SK-N-SH treated with all-trans-retinoic acid at 6 μM for 48 hours (cell line): ENCODE data around the gene ABCC3.
A peak's percentile ranks its signal among the peaks of the same experiment; 100 is the strongest.

ENCODE experiments used
- ATAC-seq: fragments of 200-7000 bp; cut with Tn5 transposase; 3 replicates; pipeline ENCODE4 v1.9.1; 2020; ENCODE audit warnings: mild to moderate bottlenecking, moderate library complexity
- BACH2 ChIP-seq: fragments of 250-450 bp; sonication (Bioruptor Pico); IDR thresholded peaks from 2 replicates; pipeline ENCODE4 v1.9.0; 2021; ENCODE audit warnings: mild to moderate bottlenecking, borderline replicate concordance
- CREB5 ChIP-seq: fragments of 250-450 bp; sonication (Bioruptor Pico); IDR thresholded peaks from 2 replicates; pipeline ENCODE4 v1.5.1; 2020; ENCODE audit warnings: low read depth, mild to moderate bottlenecking, moderate library complexity
- CSDC2 ChIP-seq: fragments of 250-450 bp; sonication (Bioruptor Pico); IDR thresholded peaks from 2 replicates; pipeline ENCODE4 v1.5.0; 2020; ENCODE audit warnings: mild to moderate bottlenecking, moderate library complexity
- CSRNP3 ChIP-seq: fragments of 250-450 bp; sonication (Bioruptor Pico); IDR thresholded peaks from 2 replicates; pipeline ENCODE4 v1.5.1; 2021; ENCODE audit warnings: mild to moderate bottlenecking, moderate library complexity
- ESRRG ChIP-seq: fragments of 250-450 bp; sonication (Bioruptor Pico); IDR thresholded peaks from 2 replicates; pipeline ENCODE4 v1.6.1; 2021; ENCODE audit warnings: mild to moderate bottlenecking
- GLIS3 ChIP-seq: fragments of 250-450 bp; sonication (Bioruptor Pico); IDR thresholded peaks from 2 replicates; pipeline ENCODE4 v1.5.0; 2020; ENCODE audit warnings: mild to moderate bottlenecking, moderate library complexity
- ISL1 ChIP-seq: fragments of 250-450 bp; sonication (Bioruptor Pico); IDR thresholded peaks from 2 replicates; pipeline ENCODE4 v2.1.2; 2022; ENCODE audit warnings: mild to moderate bottlenecking, moderate library complexity
- PATZ1 ChIP-seq: fragments of 250-450 bp; sonication (Bioruptor Pico); IDR thresholded peaks from 2 replicates; pipeline ENCODE4 v1.8.0; 2020; ENCODE audit warnings: mild to moderate bottlenecking, moderate library complexity, borderline replicate concordance
- POU6F1 ChIP-seq: fragments of 250-450 bp; sonication (Bioruptor Pico); IDR thresholded peaks from 2 replicates; pipeline ENCODE4 v1.8.0; 2021; ENCODE audit warnings: low read depth, mild to moderate bottlenecking, moderate library complexity, borderline replicate concordance
- PPARA ChIP-seq: fragments of 250-450 bp; sonication (Bioruptor Pico); IDR thresholded peaks from 2 replicates; pipeline ENCODE4 v1.5.0; 2020; ENCODE audit warnings: mild to moderate bottlenecking, borderline replicate concordance
- RARB ChIP-seq: fragments of 250-450 bp; sonication (Bioruptor Pico); IDR thresholded peaks from 2 replicates; pipeline ENCODE4 v1.8.0; 2021; ENCODE audit warnings: mild to moderate bottlenecking, moderate library complexity
- SNAI2 ChIP-seq: fragments of 250-450 bp; sonication (Bioruptor Pico); IDR thresholded peaks from 2 replicates; pipeline ENCODE4 v1.5.0; 2020; ENCODE audit warnings: mild to moderate bottlenecking, moderate library complexity
- TCF4 ChIP-seq: fragments of 250-450 bp; sonication (Bioruptor Pico); IDR thresholded peaks from 2 replicates; pipeline ENCODE4 v1.8.0; 2021; ENCODE audit warnings: mild to moderate bottlenecking, moderate library complexity, borderline replicate concordance
- TOX ChIP-seq: fragments of 250-450 bp; sonication (Bioruptor Pico); IDR thresholded peaks from 2 replicates; pipeline ENCODE4 v1.8.0; 2021; ENCODE audit warnings: mild to moderate bottlenecking, moderate library complexity, borderline replicate concordance
- ZC3H10 ChIP-seq: fragments of 250-450 bp; sonication (Bioruptor Pico); IDR thresholded peaks from 2 replicates; pipeline ENCODE4 v1.5.1; 2021; ENCODE audit warnings: mild to moderate bottlenecking, moderate library complexity
- ZFP30 ChIP-seq: fragments of 450-650 bp; formaldehyde crosslinking; IDR thresholded peaks from 2 replicates; pipeline ENCODE4 v1.5.0; 2022; ENCODE audit warnings: mild to moderate bottlenecking, moderate library complexity
- ZNF565 ChIP-seq: fragments of 450-650 bp; formaldehyde crosslinking; conservative IDR thresholded peaks from 2 replicates; pipeline ENCODE4 v1.5.0; 2020; ENCODE audit warnings: low read depth, mild to moderate bottlenecking, moderate library complexity
- ZNF70 ChIP-seq: fragments of 450-650 bp; formaldehyde crosslinking; IDR thresholded peaks from 2 replicates; pipeline ENCODE4 v1.5.0; 2020; ENCODE audit warnings: mild to moderate bottlenecking, moderate library complexity
- ZNF8 ChIP-seq: fragments of 450-650 bp; formaldehyde crosslinking; IDR thresholded peaks from 2 replicates; pipeline ENCODE4 v1.5.0; 2020; ENCODE audit warnings: mild to moderate bottlenecking, moderate library complexity

ABCC3 gene

GRCh38 chr17:50586421-50587247, 48.0 kb upstream of the ABCC3 start:
- TF ChIP-seq CREB5 (CRISPR knock-in tag) (no peak), POU6F1 (no peak), GLIS3 (CRISPR knock-in tag) (no peak), TCF4 (CRISPR knock-in tag) (no peak), CSDC2 (no peak), BACH2 (CRISPR knock-in tag) (no peak), ZFP30 (CRISPR knock-in tag) (no peak), ZC3H10 (CRISPR knock-in tag) (no peak), PATZ1 (no peak), TOX (CRISPR knock-in tag) (no peak), CSRNP3 (no peak), ZNF70 (CRISPR knock-in tag) (no peak), RARB (CRISPR knock-in tag) (no peak)
- ATAC-seq: no peak

- no peak for ATAC-seq
- TF ChIP-seq CSRNP3 (no peak), CREB5 (CRISPR knock-in tag) (no peak), ZNF8 (CRISPR knock-in tag) (no peak), ESRRG (CRISPR knock-in tag) (no peak)
Measured at GRCh38 chr17:50587571-50587970, 47.1 kb upstream of the ABCC3 start.

- TF ChIP-seq CSRNP3: no peak
- no peak for TF ChIP-seq PATZ1
- TF ChIP-seq ESRRG (CRISPR knock-in tag): no peak
- TF ChIP-seq TOX (CRISPR knock-in tag): no peak
- TF ChIP-seq ZC3H10 (CRISPR knock-in tag): no peak
- no peak for TF ChIP-seq SNAI2 (CRISPR knock-in tag)
- no peak for TF ChIP-seq ISL1 (CRISPR knock-in tag)
- no peak for TF ChIP-seq ZNF565 (CRISPR knock-in tag)
- no peak for TF ChIP-seq GLIS3 (CRISPR knock-in tag)
- no peak for TF ChIP-seq PPARA (CRISPR knock-in tag)
- TF ChIP-seq, all 23 proteins: peak for 0
- peak; percentile 41 for ATAC-seq
Measured at GRCh38 chr17:50588391-50589049, 46.2 kb upstream of the ABCC3 start.
